NK-92 treated with Interleukin-12 subunit alpha and Interleukin-12 subunit beta, amount 100 ng/mL, for 24 hours (cell line): ENCODE results near the gene CEP76.
A peak's percentile ranks its signal among the peaks of the same experiment; 100 is the strongest.

ENCODE experiments used
- DNase-seq: peaks from one replicate; lab custom pipeline; 2025; lab: John Stamatoyannopoulos, UW

CEP76 gene

GRCh38 chr18:12703664-12704063 lies 1.1 kb upstream of the CEP76 start:
- no peak for DNase-seq

- DNase-seq = no peak
Observed at GRCh38 chr18:12703096-12703567, 609 bp upstream of the CEP76 start.

- no peak for DNase-seq
Observed at GRCh38 chr18:12701161-12701560, 1.4 kb downstream of the CEP76 start.

DNA sequence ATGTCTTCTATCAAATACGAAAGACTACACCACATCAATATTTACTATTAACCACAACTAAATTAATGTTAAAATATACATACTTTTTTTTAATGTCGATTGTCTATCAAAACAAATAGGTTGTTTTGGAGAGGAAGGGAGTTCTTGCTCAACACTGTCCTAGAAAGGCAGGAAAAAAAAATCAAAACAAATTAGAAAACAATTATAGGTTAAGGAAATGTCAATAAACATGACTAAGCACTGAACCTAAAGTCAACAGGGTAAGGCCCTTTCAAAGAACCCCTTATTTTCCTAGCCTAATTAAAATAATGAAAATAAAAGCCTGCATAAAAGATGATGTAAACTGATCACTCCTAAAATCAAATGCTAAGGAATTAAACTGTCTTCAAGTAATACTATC lies 2.8 kb downstream of the CEP76 start:
- no peak for DNase-seq

GRCh38 chr18:12694032-12694431 lies 8.5 kb downstream of the CEP76 start:
- no peak for DNase-seq

DNA sequence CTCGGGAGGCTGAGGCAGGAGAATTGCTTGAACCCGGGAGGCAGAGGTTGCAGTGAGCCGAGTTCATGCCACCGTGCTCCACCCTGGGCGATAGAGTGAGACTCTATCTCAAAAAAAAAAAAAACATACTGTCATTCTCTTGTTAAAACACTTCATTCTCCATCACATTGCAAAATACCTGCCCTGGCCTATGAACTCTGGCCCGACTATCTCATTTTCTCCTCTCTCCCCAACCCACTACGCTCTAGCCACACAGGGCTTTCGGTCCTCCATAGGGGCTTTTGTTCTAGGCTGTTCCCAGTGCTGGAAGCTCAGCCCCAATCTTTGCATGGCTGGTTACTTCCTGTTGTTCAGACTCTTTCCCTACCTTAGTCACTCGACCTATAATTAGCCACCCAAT lies 10.3 kb downstream of the CEP76 start:
- no peak for DNase-seq

- DNase-seq = no peak
Observed at GRCh38 chr18:12689256-12689850, 13.2 kb downstream of the CEP76 start.

- no peak for DNase-seq
Observed at GRCh38 chr18:12686100-12686499, 16.4 kb downstream of the CEP76 start.

GRCh38 chr18:12679183-12679786 lies 23.2 kb downstream of the CEP76 start:
- no peak for DNase-seq

DNA sequence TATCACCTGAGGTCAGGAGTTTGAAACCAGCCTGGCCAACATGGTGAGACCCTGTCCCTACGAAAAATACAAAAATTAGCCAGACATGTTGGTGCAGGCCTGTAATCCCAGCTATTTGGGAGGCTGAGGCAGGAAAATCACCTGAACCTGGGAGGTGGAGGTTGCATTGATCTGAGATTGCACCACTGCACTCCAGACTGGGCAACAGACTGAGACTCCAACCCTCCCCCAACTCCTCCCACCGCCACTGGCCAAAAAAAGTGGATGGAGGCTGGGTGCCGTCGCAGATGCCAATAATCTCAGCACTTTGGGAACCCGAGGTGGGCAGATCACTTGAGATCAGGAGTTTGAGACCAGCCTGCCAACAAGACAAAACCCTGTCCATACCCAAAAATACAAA lies 34.5 kb downstream of the CEP76 start:
- no peak for DNase-seq

DNA sequence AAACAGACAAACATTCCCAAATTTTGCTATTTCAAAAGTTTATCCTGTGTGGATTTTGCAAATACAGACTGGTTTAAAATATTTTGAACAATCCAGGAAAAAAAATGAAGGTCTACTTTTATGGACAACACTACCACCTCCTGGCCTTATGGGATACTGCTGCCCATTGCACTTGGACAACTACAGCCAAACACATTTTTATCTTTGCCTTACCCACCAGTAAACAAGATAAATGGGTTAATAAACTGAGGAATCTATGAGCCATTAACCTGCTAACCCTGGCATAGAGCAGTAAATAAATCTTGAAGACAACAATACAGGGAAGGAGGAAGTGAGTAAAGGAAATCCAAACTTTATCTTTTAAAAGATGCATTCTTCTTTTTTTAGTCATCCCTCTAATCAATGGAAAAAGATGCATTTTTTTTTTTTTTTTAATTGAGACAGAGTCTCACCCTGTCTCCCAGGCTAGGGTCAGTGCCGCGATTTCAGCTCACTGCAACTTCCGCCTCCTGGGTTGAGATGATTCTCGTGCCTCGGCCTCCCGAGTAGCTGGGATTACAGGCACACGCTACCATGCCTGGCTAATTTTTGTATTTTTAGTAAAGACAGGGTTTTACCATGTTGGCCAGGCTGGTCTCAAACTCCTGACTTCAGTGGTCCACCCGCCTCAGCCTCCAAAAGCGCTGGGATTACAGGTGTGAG lies 42.5 kb downstream of the CEP76 start:
- no peak for DNase-seq

DNA sequence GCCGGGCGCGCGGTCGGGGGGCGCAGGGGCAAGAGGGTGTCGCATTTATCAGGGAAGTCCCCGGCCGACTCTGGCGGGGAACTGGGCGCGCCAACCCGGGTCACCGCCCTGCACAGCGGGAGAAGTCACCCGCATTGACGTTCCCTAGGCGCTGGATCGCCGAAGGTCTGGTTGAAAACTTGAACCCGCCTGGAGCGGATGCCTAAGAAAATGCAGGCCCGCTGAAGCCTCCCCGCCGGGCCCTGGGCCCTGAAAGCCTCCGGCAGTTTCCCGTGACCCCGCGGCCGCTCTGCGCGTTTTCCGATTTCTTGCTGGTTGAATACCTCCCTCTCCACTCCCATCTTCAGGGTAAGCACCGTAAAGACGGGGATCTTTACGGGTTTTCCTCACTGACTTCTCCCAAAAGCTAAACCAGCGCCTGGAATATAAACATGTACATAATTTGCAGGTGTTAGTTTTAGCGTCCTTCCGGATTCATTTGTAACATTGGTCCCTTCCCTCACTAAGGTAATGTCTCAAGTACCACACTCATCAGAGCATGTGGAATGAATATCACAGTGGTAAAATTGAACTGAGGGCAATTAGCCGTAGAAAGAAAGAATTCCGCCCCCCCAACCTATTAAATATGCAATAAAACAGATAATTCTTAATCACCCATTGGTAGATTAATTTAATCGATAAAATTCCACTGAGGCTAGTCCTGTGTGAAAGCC lies 43.9 kb downstream of the CEP76 start:
- no peak for DNase-seq

GRCh38 chr18:12657684-12658425 lies 44.7 kb downstream of the CEP76 start, which contains the start of gene SPIRE1:
Gene SPIRE1 (minus strand): TSS chr18:12658107. CDS start chr18:12657866, 241 bp downstream.
- DNase-seq = peak; percentile 2

- no peak for DNase-seq
Observed at GRCh38 chr18:12656938-12657683, 45.4 kb downstream of the CEP76 start.

DNA sequence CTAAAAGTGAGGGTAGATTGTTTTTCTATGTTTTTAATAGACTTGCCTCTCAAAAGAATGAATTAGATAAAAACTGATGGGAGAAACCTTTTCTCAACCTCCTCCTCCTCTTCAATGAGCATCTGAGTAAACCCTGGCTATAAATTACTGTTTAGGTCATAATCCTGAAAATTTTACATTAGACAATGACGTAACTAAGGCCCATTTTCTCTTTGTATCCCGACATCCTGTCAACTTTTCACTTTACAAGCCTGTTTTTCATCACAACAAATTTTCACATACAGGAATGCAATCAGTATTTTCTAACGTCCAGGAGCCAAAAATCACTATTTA lies 46.0 kb downstream of the CEP76 start:
- no peak for DNase-seq

DNA sequence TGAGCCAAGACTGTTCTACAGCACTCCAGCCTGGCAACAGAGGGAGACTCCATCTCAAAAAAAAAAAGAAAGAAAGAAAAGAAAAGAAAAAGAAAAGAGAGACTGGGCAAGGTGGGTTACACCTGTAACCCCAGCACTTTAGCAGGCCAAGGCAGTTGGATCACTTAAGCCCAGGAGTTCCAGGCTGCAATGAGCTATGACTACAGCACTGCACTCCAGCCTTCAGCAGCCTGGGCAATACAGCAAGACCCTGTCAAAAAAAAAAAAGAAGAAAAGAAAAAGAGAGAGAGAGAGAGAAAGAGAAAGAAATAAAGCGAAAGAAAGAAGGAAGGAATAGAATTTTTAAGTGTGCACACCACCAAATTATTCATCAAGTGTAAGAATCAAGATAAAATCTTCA lies 47.6 kb downstream of the CEP76 start:
- no peak for DNase-seq

GRCh38 chr18:12652861-12653401 lies 49.6 kb downstream of the CEP76 start:
- no peak for DNase-seq

DNA sequence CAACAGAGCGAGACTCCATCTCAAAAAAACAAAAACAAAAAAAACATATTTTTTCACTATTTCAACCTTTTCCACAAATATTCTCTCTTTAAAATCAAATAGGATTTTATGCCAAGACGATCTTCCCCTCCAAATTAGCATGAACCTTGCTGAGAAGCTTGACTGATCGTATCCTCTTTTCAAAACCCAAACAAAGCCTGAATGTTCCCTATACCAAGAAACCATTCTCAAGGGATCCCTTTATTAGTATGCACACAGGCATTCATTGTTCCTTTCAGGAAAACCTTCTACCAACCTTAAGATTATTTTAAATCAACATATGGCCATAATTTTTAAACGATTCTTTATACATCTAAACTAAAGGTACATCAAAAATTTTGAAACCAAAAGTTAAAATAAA lies 50.9 kb downstream of the CEP76 start:
- DNase-seq = no peak

- no peak for DNase-seq
Observed at GRCh38 chr18:12647773-12648172, 54.8 kb downstream of the CEP76 start.

DNA sequence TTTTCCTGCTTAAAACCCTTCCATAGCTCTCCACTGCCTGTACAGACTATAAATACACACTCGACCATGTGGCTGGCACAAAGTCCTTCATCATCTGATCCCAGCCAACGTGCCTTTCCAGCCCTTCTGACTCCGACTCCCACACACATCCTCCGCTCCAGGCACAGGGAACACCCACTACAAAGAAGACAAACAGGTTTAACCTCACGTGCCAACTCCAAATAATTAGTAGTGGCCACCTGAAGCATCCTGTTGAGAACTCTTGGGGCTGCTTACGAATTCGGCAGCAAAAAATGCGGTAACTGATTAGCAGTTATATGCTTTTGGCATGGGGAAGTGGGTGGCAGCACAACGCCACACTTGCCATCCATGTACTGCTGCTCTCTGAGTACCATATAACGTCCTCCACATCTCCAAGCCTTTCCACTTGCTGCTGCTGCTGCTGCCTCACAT lies 56.7 kb downstream of the CEP76 start:
- no peak for DNase-seq

DNA sequence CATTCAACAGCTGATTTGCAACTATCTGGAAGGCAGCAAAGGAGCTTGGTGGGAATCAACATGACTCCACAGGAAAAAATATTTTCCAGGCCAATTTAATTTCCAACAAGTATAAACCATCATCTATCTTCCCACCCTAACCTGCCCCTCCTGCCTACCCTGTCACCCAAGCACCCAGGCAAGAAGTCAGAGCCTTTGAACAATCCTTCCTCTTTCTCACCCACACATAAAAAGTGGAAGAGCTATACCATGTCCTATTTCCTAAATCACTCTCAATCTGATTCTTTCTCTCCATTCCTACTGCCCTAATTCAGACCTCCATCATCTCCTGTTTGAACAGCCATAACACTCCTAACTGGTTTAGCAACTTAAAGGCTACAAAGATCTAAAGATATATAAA lies 57.3 kb downstream of the CEP76 start:
- no peak for DNase-seq
